NCI-H526 treated with DMSO at 0.1 percent for 48 hours (cell line): ENCODE results near the gene CYP2W1.

Source experiments
- DNase-seq: peaks from one replicate; lab custom pipeline; 2025; lab: John Stamatoyannopoulos, UW

Gene CYP2W1

DNA sequence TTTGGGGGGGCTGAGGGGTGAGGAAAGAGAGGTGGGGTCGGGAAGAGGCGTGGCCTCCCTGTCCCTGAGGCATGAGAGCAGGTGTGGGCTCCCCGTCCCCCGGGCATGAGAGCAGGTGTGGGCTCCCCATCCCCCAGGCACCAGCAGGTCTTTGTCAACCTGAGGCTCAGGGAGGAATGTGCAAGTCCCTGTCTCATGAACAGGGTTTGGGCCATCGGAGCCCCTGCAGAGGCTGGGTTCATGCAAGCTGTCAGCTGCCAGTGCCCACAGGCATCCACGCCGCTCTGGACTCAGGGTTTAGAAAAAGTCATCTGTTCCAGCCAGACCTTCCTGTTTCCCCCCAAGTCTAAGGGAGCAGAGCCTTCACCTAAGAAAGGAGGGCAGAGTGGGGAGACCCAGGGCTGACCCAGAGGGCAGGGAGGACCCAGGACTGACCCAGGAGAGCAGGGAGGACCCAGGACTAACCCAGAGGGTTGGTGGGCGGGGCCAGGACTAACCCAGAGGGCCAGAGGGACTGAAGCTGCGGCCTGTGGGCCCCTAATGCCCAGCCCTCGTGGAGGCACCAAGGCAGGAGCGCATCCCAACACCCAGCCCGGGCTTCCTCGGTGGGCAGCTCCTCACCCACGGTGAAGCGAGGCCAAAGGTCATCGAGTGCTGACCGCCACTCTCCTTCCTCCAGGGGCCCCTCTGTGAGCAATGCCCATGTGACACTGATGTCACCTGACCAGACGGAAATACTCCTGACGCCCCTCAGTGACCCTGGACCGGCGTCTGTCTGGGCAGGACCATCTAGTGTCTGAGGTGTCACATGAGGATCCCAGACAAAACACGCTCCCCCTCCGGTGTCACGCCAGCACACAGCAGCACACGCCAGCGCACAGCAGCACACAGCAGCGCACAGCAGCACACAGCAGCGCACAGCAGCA lies 32.5 kb downstream of the CYP2W1 start:
- DNase-seq, result no peak

DNA sequence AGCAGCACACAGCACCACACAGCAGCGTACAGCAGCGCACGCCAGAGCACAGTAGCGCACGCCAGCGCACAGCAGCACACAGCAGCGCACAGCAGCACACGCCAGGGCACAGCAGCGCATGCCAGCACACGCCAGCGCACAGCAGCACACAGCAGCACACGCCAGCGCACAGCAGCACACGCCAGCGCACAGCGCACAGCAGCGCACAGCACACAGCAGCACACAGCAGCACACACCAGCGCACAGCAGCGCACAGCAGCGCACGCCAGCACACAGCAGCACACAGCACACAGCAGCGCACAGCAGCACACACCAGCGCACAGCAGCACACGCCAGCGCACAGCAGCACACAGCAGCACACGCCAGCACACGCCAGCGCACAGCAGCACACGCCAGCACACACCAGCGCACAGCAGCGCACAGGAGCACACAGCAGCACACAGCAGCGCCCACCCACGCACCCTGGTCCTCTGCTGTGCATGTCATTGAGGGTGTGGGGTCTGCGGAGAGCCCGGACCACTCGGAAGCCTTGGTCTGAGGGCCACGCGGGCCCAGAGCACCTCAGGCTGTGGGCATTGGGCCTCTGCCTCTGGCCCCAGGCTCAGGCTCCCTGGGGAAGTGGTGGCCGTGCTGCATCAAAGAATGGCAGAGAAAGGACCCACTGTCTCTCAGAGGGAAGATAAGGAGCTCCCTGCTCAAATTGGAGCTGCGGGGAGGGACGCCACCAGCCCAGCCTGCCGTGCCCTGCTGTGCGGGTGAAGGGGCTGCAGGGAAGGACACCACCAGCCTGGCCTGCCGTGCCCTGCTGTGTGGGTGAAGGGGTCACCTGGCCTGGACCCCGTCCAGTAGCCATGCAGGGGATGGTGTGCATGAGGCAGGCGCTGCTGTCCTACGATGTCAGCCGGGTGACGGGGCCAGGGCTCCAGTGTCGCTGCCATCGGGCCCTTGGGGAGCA lies 33.9 kb downstream of the CYP2W1 start:
- no peak for DNase-seq

DNA sequence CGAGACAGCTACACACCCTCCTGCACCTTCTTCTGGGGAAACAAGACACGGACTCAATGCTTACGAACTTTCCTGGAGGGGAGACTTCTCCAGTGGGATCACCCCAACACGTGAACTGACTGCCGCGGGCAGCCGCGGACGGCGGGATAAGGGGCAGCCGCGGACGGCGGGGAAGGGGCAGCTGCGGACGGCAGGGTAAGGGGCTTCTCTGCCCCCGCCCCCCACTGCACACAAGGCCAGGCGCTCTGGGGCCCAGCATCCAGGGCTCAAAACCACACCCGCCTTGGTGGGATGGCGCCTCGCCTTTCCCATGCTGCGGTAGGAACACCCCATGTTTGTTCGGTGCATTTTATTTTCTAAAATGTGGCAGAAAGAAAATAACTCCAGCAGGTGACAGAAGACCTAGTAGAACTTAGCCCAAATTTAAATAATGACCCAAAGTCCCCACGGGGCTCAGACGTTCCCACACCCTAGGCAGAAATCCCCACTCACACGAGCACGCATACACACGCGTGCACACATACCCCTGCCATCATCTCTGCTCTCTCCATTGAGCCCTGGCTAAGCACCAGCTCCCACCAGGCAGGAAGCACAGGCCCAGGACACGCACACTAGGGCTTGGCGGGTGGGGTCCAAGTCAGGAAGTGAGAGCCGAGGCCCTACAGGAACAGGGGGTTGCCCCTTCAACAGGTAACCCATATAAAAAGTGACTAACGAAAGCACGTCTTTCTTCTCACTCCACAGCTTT lies 34.8 kb downstream of the CYP2W1 start:
- DNase-seq, result no peak

DNA sequence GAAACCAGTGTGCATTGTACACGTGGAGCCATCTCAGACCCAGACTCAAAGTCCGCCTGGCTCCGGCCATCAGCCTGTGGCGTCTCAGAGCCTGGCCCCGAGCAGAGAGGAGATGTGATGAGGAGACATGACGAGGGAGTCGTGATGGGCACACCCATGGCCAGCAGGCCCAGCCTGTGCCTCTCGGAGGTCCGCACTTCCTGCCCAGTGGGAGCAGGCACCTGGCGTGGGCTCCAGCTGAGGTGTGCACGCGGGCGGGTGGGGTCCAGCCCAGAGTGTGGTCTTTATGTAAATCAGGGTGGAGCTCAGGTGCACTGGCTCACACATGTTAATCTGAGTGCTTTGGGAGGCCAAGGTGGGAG lies 35.3 kb downstream of the CYP2W1 start:
- no peak for DNase-seq

DNA sequence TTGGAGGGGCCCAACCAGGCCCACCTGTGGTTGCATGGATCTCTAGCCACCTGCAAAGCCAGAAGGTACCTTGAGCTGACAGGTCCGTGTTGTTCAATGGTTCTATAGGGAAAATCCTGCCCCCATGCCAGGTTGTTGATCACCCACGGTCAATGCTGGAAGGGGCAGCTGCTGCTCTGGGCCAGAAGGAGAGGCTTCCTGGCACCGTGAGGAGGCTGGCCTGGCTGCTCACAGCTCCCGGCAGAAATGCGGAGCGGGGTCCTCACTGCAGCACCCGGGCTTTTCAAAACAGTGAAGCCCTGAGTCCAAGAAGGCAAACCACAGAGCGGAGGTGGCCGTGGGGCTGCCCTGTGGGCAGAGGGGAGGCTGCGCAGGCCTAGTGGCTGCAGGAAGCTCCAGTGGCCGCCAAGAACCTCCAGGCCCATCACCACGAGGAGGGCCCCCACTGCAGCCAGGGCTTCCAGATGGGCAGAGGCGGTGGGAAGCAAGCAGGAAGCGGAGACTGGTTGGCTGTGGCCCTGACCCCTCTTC lies 36.3 kb downstream of the CYP2W1 start:
- no peak for DNase-seq

DNA sequence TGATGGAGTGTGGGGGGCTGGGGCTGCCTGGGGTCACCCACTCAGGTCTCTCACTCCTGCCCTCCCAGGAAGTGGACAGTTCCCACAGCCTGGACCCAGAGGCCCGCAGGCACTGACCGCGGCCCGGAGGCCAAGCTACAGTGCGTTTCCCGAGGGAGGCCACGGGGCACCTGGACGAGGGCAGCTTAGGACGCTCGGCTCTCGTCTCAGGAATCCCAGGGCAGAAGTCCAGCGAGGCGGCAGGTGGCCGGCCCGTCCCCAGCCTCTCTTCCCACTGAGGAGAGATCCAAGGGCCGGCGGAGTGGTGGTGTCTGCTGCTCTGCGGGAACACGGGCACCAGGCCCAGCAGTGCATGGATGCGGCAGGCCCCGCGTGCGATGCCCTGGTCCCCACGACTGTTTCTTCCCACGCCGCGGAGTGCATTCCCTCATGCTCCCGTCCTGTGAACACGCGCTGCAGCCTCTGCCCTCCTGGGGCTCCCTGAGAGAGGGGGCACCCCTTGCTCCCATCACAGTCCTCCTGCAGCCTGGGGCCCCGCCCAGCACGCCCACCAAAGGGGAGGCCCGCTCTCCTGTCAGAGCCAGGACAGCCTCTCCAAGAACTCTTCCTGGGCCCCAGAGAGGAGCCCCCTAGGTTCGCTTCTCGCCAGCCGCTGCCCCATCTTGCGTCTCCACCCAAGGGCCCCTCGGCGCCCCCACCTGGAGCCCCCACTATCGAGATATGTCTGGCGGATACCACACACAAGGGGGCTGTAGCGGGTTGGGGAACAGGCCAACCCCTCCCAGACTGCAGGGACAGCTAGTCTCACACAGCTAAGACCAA lies 37.0 kb downstream of the CYP2W1 start:
- no peak for DNase-seq

DNA sequence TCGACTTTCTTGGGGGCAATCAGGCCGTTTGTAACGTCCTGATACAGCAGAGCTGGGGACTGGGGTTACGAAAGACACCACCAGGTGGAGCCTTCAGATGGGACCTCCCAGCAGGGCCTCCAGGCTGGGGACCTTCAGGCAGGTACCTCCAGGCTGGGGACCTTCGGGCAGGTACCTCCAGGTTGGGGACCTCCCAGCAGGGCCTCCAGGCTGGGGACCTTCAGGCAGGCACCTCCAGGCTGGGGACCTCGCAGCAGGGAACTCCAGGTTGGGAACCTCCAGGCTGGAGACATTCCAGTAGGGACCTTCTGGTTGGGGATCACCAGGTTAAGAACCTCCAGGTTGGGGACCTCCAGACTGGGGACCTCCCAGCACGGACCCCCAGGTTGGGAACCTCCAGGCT lies 37.9 kb downstream of the CYP2W1 start:
- no peak for DNase-seq

DNA sequence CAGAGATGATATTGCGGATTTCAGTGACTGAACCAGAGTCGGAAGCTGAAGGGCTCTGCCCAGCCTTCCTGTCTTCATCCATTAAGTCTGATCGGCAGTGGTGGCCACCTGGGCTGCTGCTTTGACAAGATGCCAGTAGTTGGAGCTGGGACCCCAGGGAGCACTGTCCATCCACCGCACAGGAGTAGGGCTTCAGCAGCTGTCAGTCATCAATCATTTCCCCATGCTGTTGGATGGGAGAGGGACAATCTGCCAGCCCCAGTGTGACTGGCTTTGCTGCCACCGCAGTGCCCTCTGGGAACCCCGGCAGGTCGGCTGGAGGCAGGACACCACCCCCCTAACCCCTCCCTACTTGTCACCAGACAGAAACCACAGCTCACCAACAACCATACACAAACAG lies 38.4 kb downstream of the CYP2W1 start:
- no peak for DNase-seq

DNA sequence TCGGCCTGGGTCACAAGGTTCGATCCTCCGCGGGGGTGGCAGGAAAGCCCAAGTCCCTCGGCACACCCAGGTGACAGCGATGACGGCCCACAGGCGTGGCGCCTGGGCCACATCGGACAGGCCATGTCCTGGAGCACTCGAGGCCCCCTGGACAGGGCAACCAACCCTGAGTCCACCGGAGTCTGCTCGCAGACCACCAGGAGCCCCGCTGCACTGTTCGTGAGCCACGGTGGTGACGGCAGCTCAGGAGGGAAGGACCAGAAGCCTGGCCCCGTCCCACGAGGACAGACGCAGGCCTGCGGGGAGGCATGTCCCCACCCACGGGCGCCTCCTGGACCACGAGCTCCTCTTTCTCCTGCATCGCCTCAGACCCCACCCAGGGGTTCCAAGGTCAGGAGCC lies 39.0 kb downstream of the CYP2W1 start:
- DNase-seq, result no peak

DNA sequence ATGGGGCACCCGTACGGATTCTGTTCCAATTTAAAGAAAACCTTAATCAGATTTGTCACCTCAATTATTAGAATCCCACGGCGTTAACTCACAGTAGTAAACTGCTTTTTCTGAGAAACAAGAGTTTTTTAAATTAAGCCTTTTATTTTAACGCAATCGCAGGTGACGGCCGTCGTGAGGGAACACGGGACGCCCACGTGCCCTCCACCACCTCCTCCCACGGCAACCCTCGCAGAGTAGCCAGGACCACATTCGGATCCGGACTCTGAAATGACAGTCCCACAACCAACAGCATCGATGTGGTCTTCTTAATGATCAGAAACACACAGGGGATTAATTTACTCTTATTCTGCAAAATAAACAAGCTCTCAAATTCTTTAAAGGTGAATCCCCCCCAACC lies 39.4 kb downstream of the CYP2W1 start:
- no peak for DNase-seq

DNA sequence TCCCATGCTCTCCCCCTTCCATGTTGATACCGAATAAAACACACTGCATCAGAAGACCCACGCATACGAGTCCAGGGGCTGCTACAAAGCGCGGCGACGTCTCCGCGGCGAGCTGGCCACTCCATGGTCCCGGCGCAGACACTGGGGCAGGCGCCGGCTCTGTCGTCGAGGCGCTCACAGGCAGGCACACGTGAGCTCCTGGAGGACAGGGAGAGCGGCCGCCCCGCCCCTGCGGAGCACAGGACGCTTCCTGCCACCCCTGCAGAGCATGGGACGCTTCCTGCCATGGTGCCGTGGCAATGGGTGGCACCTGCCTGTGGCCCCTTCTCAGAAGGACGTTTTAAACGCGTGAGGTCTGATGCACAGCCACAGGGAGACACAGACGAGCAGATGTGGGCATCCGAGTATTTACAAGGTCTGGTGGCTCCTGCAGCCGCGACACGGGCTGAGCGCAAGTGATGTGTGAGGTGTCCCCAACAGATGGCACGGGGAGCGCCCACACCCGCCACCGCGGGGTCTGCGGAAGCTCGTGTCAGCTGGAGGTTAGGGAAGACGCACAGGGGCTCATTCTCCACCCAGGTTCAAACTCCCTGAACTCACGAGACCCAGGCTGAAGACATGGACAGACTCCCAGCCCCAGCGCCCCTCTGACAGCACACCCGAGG lies 40.0 kb downstream of the CYP2W1 start:
- no peak for DNase-seq

DNA sequence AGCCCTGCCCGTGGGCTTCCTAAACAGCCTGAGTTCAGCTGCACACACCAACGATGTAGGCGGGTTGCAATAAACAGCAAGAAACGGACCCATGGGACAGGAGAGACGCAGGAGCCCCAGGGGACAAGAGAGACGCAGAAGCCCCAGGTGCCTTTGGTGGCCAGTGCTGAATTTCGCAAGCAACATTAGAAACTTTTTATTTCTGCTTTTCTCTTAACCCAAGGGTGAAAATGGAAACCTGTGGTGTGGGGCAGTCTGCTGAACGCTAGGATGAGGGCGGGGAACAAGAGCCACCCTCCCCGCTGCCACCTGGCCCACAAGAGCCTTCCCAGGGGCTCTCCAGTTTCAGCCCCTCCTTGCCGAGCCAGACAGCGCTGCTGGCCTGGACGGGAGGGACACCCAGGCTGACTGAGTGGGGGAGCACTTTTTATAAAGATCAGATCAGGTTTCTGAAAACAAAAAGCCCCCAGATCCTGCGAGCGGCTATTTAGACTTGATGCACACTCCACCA lies 41.4 kb downstream of the CYP2W1 start:
- DNase-seq, result no peak

DNA sequence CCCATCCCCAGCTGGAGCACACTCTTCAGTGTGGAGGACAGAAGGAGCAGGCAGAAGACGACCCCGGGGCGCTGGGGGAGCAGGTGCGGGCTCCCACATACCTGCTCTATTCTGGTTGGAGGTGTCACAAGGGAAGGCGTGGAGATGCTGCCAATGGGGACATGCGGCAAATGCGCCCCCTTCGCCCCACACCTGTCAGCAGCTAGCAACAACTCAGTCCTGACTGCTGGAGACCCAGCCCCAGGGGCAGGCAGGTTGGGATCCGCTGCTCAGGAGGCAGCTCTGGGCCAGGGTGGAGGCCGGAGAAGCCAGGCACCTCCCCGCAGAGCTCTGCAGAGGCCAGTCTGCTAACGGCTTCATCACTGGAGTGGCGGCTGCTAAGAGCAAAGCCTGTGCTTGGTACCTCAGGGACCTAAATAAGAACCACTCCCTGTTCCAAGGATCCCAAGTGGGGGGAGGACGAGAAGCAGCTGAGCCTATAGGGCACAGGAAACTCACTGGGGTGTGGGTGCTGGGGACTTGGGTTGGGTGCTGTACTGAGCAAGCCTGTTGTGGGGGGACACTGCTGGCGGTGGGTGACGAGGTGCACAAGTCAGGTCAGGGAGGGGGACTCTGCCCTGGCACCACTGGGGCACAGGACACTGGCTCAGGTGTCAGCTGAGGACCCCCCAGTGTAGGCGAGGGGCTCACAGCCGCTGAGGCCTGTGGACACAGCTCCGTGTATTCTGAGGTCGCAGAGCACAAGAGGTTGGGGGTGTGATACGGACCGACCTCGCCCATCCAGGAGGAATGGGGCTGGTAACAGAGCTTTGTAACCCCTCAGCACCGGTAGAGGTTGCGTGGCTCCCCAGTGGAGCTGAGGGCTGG lies 42.1 kb downstream of the CYP2W1 start:
- no peak for DNase-seq

DNA sequence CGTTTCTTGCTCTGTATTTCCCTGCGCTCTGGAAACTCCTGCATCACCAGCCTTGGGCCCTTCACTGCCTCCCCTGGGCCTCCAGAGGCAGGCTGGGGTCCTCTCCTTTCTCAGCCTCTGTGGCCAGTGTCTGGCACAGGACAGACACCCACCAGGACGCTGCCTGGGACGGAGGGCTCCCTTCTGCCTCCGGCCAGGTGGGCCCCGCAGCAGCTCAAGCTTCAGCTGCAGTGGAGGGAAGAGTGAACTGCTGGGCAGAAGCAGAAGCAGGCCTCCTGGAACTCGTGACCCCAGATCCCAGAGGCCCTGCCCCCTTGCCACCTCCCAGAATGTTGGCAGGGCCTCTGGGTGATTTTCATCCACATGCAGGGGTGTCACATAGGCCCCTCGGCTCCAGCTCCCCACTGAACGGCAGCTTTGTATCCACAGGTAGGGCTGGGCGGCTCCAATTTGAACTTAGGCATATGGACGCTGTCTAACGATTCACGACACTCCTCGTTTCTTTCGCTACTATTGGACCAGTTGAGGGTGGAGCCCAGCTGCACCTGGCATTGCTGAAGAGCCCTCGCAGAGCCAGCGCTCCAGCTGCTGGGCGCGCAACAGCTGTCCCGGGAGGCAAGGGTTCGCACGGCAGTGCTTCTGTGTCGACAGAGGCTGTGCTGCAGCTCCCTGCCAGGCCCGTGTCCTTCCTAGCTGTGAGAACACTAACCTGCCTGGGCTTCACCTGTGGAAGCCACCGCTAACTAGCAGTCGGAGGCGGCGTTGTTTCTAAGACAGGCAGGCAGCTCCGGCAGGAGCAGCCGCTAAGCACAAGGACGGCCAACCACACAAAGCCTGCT lies 43.0 kb downstream of the CYP2W1 start:
- DNase-seq, result peak; percentile 13

DNA sequence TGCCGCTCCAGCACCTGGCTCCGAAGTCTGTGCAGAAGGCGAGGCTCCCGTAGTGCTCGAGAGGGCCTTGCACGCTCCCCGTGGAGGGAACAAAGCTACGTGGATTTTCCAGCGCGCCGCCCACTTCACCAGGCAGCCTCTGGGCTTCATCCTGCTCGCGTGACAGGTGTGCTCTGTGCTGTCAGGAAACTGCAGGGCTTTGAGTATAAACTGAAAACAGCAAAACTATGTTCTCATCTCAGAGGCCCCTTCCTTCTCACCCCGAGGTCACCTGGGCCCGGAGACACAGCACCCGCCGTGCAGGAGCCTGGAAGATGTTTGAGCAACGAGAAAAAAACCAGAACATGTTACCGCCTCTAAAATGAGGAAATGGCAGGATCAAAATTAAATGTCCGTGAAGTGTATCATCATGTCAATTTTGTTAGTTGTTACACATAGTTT lies 43.8 kb downstream of the CYP2W1 start:
- no peak for DNase-seq

DNA sequence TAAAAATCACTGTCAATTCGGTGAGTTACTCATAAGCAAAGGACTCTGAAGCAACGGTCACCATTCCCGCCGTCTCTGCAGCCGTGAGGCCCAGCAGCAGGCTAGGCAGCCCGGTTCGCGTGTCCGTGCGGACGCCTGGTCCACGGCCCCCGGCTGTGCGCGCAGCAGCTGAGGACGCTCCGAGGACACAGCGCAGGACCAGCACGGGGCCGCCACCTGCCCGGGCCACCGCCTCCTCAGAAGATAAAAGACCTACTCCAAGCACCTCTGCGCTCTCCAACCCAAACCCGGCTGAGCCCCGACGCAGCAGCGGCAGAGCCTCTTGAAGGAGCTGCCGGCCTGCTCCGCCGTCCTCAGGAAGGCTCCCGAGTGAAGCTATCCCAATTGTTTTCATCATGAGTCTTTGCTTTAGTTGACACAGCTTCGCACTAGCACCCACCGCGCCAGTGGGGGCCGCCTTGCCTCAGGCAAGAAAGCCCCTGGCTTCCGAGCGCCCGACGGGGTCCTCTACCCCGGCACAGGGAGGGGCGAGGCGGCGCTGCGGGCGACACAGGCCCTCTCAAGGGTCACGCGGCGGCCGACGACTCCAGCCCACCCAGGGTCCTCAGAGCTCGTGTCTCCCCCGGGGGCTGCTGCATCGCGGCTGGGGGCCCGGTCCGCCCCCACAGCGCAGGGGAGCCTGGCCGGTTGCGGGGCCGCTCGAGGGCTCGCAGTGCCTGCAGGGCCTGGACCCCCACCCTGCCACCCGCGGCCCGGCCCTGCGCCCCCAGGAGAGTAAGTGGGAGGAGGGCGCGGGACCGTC lies 44.5 kb downstream of the CYP2W1 start:
- no peak for DNase-seq

DNA sequence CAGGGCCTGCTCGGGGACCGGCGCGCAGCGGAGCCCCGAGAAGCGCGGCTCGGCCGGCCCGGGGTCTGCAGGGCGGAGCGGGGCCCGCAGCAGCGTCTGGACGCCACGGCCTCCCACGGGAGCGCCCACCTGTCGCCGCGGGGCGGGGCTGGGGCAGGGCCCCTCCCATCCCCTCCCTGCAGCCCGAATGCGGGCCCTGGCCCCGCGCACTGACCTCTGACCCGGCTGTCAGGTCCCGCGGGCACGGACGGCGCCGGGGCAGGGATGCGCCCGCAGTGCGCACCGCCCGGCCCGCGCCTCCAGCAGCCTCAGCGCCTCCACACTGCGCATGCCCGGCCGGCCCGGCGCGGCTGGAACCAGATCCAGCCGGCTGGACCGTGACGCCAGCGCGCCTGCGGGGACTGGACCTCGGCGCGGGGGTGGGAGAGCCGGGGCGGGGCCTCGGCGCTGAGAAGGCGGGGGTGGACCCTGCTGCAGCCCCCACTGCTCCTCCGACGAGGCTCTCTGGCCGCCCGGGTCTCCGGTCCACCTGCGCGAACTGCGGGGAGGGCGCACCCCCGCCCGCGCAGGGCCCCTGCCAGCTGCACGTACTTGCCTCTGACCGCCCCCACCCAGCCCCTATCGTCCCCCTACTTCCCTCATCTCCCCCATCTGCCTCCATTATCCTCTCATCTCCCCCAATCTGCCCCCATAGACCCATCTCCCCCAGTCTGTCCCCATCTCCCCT lies 45.2 kb downstream of the CYP2W1 start:
- peak; percentile 48 for DNase-seq
